Stimulated activated CD4-positive, alpha-beta T cell treated with anti-CD3 and anti-CD28 coated beads, TNF-alpha, amount 100 ng/mL, for 48 hours (primary cell): ENCODE measurements around the gene FHIT.

Source experiments
- DNase-seq, 3 donors: peaks; one replicate each; pipeline ENCODE4 v3.0.0-alpha.2; 2020; ENCODE audit warnings: low read depth in 3 of 3

FHIT gene

GRCh38 chr3:61251174-61251972, at the start of gene FHIT:
FHIT (minus strand) TSS chr3:61251452.
- DNase-seq = peak; percentile 79 to 88 (median 80)

GRCh38 chr3:61300786-61301185, 49.5 kb upstream of the FHIT start:
- no peak for DNase-seq

- no peak for DNase-seq
These were observed 48.7 kb upstream of the FHIT start for GRCh38 chr3:61300006-61300380.

GRCh38 chr3:61299343-61300005, 48.2 kb upstream of the FHIT start:
- DNase-seq = no peak

- DNase-seq = no peak
These were observed 46.6 kb upstream of the FHIT start for GRCh38 chr3:61297821-61298220.

- no peak for DNase-seq
These were observed 37.2 kb upstream of the FHIT start for GRCh38 chr3:61288446-61288845.

GRCh38 chr3:61283876-61284275, 32.6 kb upstream of the FHIT start:
- no peak for DNase-seq

- DNase-seq = no peak
These were observed 27.5 kb upstream of the FHIT start for GRCh38 chr3:61278713-61279112.

- no peak for DNase-seq
These were observed 26.2 kb upstream of the FHIT start for GRCh38 chr3:61277411-61277810.

- DNase-seq = no peak
These were observed 18.2 kb upstream of the FHIT start for GRCh38 chr3:61269435-61269834.

GRCh38 chr3:61268644-61269043, 17.4 kb upstream of the FHIT start:
- DNase-seq = no peak

GRCh38 chr3:61264281-61264680, 13.0 kb upstream of the FHIT start:
- no peak for DNase-seq

GRCh38 chr3:61257148-61257547, 5.9 kb upstream of the FHIT start:
- DNase-seq = no peak

GRCh38 chr3:61253756-61254155, 2.5 kb upstream of the FHIT start:
- no peak for DNase-seq

GRCh38 chr3:61252836-61253235, 1.6 kb upstream of the FHIT start:
- DNase-seq = no peak

GRCh38 chr3:61250784-61251173, 473 bp downstream of the FHIT start:
- no peak for DNase-seq

- DNase-seq = no peak
These were observed 2.8 kb downstream of the FHIT start for GRCh38 chr3:61248496-61248895.

GRCh38 chr3:61247191-61247590, 4.1 kb downstream of the FHIT start:
- no peak for DNase-seq

GRCh38 chr3:61239871-61240270, 11.4 kb downstream of the FHIT start:
- no peak for DNase-seq

- DNase-seq = no peak
These were observed 13.4 kb downstream of the FHIT start for GRCh38 chr3:61237858-61238257.

GRCh38 chr3:61236556-61236955, 14.7 kb downstream of the FHIT start:
- no peak for DNase-seq

GRCh38 chr3:61233746-61234145, 17.5 kb downstream of the FHIT start:
- DNase-seq = no peak

- DNase-seq = no peak
These were observed 19.6 kb downstream of the FHIT start for GRCh38 chr3:61231693-61232092.

- DNase-seq = no peak
These were observed 23.5 kb downstream of the FHIT start for GRCh38 chr3:61227799-61228198.
